Right lobe of liver (tissue), 6 donors: ENCODE results near the gene NT5C1B. TPM values are rescaled to one million over a fixed set of nuclear protein-coding genes. Genes with fewer than 3 reads are reported as not detected.
A peak's percentile ranks its signal among the peaks of the same experiment; 100 is the strongest.

Experiments used
- ATAC-seq, 4 donors: fragments of 200-7000 bp; cut with Tn5 transposase; one replicate each; pipeline ENCODE4 v1.9.1; 2020; ENCODE audit warnings: mild to moderate bottlenecking in 4 of 4, moderate library complexity in 4 of 4
- DNase-seq, 3 donors: peaks; one replicate each; pipeline ENCODE4 v3.0.0-alpha.2; 2020
- H3K27ac ChIP-seq, 3 donors: fragments of 200-600 bp; one replicate each; pipeline ENCODE4 v1.8.0; 2022
- H3K27me3 ChIP-seq, 2 donors: fragments of 200-600 bp; one replicate each; pipeline ENCODE4 v1.8.0; 2022
- H3K36me3 ChIP-seq, 4 donors: fragments of 200-600 bp; sonication (generic) in 1 of 4; one replicate each; pipeline versions ENCODE4 v1.5.1 to v1.8.0; 2017 to 2022; ENCODE audit warnings: control low read depth in 1 of 4
- H3K4me1 ChIP-seq, 4 donors: fragments of 200-600 bp; sonication (generic) in 1 of 4; one replicate each; pipeline versions ENCODE4 v1.5.1 to v1.8.0; 2017 to 2022; ENCODE audit warnings: control low read depth in 1 of 4
- H3K4me3 ChIP-seq, 3 donors: fragments of 200-600 bp; one replicate each; pipeline ENCODE4 v1.8.0; 2022
- H3K9me3 ChIP-seq, 4 donors: fragments of 200-600 bp; sonication (generic) in 1 of 4; one replicate each; pipeline versions ENCODE4 v1.5.1 to v1.8.0; 2017 to 2022; ENCODE audit warnings: control low read depth in 1 of 4
- POLR2A ChIP-seq: fragments of 450-650 bp; IDR thresholded peaks from one replicate; pipeline ENCODE4 v1.6.1; 2017; ENCODE audit warnings: antibody characterized with exemption, mild to moderate bottlenecking
- WGBS: methylation state at CpG from one replicate; pipeline ENCODE4 v1.1.6; 2018; ENCODE audit warnings: low coverage, low lambda C conversion rate; ENCODE audit not compliant: insufficient coverage; ENCODE audit errors: missing lambda C conversion rate; 5-methylcytosine and 5-hydroxymethylcytosine counted together
- intact Hi-C, 2 donors: fragments of 100-400 bp; cut with DNase I; formaldehyde crosslinking; loops; one replicate each; pipeline versions ENCODE4 v1.11.2 to v1.14.1; 2022
- total RNA-seq, 6 experiments: library from RNA; depleted of rRNA in 2 of 6; stranded (reverse); fragments of >200 nt in 2 of 6; fragmentation: NEBNext Ultra II Directional in 3 of 6; extraction: Animal tissue kit (Norgen Biotek cat#: 25700) in 3 of 6; gene quantifications; one replicate each; pipeline versions ENCODE4 v1.1.0 to v1.2.4, GENCODE V29; 2016 to 2023
- TF ChIP-seq, protein P1 (sequence below), 4 donors: fragments of 200-600 bp in 3 of 4; fragments of 450-650 bp in 1 of 4; IDR thresholded peaks; one replicate each; pipeline versions ENCODE4 v1.5.1 to v1.8.0; 2016 to 2022; ENCODE audit warnings: antibody characterized with exemption in 4 of 4, mild to moderate bottlenecking in 2 of 4
- donor health status: DM: no; HTN: yes; CAD: no.
- donor health status: DM: no; HTN: no; CAD: no.
- donor health status: DM: no; HTN: no; CAD: no.
- donor health status: DM: no; HTN: yes; CAD: no.
- donor health status: DM: no; HTN: yes; CAD: no.

Gene NT5C1B
- total RNA-seq, 6 experiments from 2014 or later: not detected

DNA sequence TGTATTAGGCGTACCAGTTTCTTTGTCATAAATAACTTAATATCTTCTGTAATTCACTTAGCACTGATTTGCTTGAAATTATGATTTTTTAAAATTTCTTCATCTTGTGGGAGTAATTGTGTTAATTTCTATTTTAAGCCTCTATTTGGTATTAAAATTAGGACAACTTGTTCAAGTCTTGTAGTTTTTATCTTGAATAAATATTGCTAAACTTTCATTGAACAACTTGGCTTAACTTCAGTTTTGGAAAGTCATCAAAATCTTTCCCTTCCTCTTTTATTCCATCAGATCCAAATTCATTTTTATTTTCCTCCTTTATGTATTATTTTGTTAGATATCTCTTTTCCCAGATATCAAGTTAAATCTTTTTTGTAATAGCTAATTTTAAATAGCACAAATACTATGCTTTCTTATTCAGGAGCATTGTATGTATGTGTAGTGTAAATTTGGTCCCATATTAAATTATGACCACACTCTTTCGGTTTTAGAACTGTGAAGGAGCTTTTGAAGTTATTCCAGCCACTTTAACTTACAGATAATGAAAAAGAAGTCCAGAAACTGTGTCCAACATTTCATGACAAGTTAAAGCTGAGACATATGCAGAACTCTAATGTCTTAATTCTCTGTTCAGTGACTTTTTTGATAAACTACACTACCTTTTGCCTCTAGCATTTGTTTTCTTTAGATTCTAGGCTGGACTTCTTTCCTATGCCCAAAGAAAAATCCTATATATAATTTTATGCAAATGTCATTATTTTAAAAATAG lies 31.7 kb upstream of the NT5C1B start:
- Histone ChIP-seq H3K27ac (peak overlapping the region in 2 of 3 donors; percentile 5 to 45), H3K27me3 (no peaks in the 10 kb centered on the region), H3K4me3 (no peak overlapping the region), H3K4me1 (peaks cover 2 to 29% (median 11%) of the 10 kb centered on the region in 4 donors), H3K9me3 (no peaks in the 10 kb centered on the region), H3K36me3 (no peaks in the 10 kb centered on the region)
- WGBS: 30% methylated on average over 2 of the region's 2 CpGs
- TF ChIP-seq, protein P1, sequence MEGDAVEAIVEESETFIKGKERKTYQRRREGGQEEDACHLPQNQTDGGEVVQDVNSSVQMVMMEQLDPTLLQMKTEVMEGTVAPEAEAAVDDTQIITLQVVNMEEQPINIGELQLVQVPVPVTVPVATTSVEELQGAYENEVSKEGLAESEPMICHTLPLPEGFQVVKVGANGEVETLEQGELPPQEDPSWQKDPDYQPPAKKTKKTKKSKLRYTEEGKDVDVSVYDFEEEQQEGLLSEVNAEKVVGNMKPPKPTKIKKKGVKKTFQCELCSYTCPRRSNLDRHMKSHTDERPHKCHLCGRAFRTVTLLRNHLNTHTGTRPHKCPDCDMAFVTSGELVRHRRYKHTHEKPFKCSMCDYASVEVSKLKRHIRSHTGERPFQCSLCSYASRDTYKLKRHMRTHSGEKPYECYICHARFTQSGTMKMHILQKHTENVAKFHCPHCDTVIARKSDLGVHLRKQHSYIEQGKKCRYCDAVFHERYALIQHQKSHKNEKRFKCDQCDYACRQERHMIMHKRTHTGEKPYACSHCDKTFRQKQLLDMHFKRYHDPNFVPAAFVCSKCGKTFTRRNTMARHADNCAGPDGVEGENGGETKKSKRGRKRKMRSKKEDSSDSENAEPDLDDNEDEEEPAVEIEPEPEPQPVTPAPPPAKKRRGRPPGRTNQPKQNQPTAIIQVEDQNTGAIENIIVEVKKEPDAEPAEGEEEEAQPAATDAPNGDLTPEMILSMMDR (IDR thresholded peaks at IDR 0.05): no peak
- no peak for TF ChIP-seq POLR2A
- no peak for DNase-seq
- intact Hi-C loops: no loop called here
- ATAC-seq: peak in 3 of 4 donors; percentile 43 to 66 (median 58)

DNA sequence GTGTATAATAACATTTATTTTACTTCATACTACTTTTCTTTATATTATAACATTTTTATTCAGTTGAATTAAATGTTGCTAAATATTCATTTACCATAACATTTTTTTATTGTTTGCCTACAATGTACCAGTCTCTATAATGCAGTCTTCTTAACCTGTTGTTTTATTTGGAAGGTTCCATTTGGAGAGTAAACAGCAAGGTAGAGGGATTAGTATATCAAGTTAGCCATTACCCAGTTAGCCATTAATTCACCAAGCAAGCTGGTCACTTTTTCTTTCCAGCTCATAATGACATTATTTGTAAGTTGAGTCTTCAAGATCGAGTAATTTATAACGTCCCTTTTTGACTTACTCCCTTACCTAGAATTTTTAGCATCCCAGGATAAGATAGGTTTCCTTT lies 29.7 kb upstream of the NT5C1B start:
- WGBS: 36% methylated on average over 2 of the region's 2 CpGs
- ATAC-seq (peak; percentile 71 to 91 (median 78)), DNase-seq (no peak)
- intact Hi-C loops: no loop called here
- no peaks in the 10 kb centered on the region for H3K36me3 ChIP-seq
- H3K4me3 ChIP-seq: no peak overlapping the region
- H3K27ac ChIP-seq: peak overlapping the region in 2 of 3 donors; percentile 15 to 28
- H3K9me3 ChIP-seq: no peaks in the 10 kb centered on the region
- peaks cover 2 to 29% (median 11%) of the 10 kb centered on the region in 4 donors for H3K4me1 ChIP-seq
- no peaks in the 10 kb centered on the region for H3K27me3 ChIP-seq
- no peak for TF ChIP-seq POLR2A
- TF ChIP-seq, protein P1 (IDR thresholded peaks at IDR 0.05): no peak

DNA sequence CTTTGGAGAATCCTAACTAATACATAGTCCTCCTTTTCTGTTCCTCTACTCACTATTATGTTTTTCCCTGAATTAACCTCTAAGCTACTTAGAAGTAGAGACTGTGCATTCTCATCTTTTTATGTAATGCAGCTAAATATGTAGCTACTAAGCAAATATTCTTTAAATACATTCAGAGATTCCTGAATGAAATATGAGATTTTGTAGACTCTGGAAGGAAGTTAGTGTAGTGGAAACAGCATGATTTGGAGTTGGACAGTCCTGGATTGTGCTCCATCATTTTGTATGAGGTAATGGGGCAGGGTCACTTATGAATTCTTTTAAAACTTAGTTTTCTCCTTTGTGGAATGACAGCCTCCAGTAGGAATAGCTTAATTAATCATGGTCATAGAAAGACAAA lies 24.7 kb upstream of the NT5C1B start:
- H3K4me1 ChIP-seq: peaks cover 0 to 22% (median 13%) of the 10 kb centered on the region in 4 donors
- no peaks in the 10 kb centered on the region for H3K9me3 ChIP-seq
- no peak for DNase-seq
- H3K4me3 ChIP-seq: no peak overlapping the region
- no peaks in the 10 kb centered on the region for H3K36me3 ChIP-seq
- intact Hi-C loops: no loop called here
- TF ChIP-seq, protein P1 (IDR thresholded peaks at IDR 0.05): no peak
- TF ChIP-seq POLR2A: no peak
- no peak for ATAC-seq
- no peak overlapping the region for H3K27ac ChIP-seq
- H3K27me3 ChIP-seq: no peaks in the 10 kb centered on the region

DNA sequence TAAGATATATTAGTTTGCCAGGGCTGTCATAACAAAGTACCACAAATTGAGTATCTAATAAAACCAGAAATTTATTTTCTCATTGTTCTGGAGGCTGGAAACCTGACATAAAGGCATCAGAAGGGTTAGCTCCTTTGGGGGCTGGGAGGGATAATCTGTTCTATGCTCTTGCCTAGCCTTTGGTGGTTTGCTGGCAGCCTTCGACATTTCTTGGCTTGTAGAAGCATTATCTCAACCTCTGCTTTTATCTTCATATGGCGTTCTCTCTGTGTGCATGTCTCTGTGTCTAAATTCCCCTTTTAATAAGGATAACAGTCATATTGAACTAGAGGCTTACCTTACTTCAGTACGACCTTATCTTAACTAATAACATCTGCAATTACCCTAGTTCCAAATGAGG lies 22.8 kb upstream of the NT5C1B start:
- ATAC-seq (no peak), DNase-seq (no peak)
- Histone ChIP-seq H3K36me3 (no peaks in the 10 kb centered on the region), H3K9me3 (no peaks in the 10 kb centered on the region), H3K4me3 (no peak overlapping the region), H3K27me3 (no peaks in the 10 kb centered on the region), H3K4me1 (peaks cover 0 to 16% (median 9%) of the 10 kb centered on the region in 4 donors), H3K27ac (peak overlapping the region in 2 of 3 donors; percentile 39 to 57)
- 91% methylated on average over 3 of the region's 3 CpGs for WGBS
- intact Hi-C loops: no loop called here
- TF ChIP-seq, protein P1 (IDR thresholded peaks at IDR 0.05): no peak
- no peak for TF ChIP-seq POLR2A
